PFSK-1 (cell line): ENCODE data around the gene GET3.

Experiments used
- POLR2AphosphoS5 ChIP-seq: IDR thresholded peaks from 2 replicates; pipeline ENCODE4 v1.6.1; 2012; ENCODE audit warnings: low read depth, mild to moderate bottlenecking, control low read depth, low read length, moderate library complexity
- SIN3A ChIP-seq: IDR thresholded peaks from 2 replicates; pipeline ENCODE4 v1.6.1; 2012; ENCODE audit warnings: mild to moderate bottlenecking, low read length, moderate library complexity, borderline replicate concordance; ENCODE audit not compliant: insufficient read depth

GRCh38 chr19:12708641-12709040 is 28.7 kb upstream of the GET3 start:
- no peak for TF ChIP-seq SIN3A
- TF ChIP-seq POLR2AphosphoS5: no peak
